ENCODE measurements around the gene KLHL1.

GRCh38 chr13:69928262-69928661 is 180.0 kb downstream of the KLHL1 start:
- TF ChIP-seq REST (IDR thresholded peaks at IDR 0.05; ENCODE audit: borderline replicate concordance) (no peak), CTCF (IDR thresholded peaks at IDR 0.05; ENCODE audit: poor library complexity, severe bottlenecking) (no peak), POLR2AphosphoS5 (IDR thresholded peaks at IDR 0.05) (no peak), EP300 (conservative IDR thresholded peaks at IDR 0.05; ENCODE audit: poor library complexity, severe bottlenecking) (no peak)

Measured in neural cell (in vitro differentiated cells).